IPS-11a (cell line): Measurements from ENCODE around the gene PRDX6.
"Not testable (repeated sequence)": the region's sequence is repeated elsewhere in the genome, so short reads cannot be mapped to it uniquely, and the experiment has no call there.

ENCODE experiments used
- H3K4me3 ChIP-seq: one replicate; pipeline ENCODE4 v1.5.1; 2013; ENCODE audit warnings: low read depth, low read length, control low read depth

PRDX6 gene

GRCh38 chr1:173477286-173478093 lies at the start of gene PRDX6:
Gene PRDX6 (plus strand): TSS chr1:173477335. CDS start chr1:173477398, 63 bp downstream.
- peak within 1 kb of the TSS; percentile 96 for H3K4me3 ChIP-seq

DNA sequence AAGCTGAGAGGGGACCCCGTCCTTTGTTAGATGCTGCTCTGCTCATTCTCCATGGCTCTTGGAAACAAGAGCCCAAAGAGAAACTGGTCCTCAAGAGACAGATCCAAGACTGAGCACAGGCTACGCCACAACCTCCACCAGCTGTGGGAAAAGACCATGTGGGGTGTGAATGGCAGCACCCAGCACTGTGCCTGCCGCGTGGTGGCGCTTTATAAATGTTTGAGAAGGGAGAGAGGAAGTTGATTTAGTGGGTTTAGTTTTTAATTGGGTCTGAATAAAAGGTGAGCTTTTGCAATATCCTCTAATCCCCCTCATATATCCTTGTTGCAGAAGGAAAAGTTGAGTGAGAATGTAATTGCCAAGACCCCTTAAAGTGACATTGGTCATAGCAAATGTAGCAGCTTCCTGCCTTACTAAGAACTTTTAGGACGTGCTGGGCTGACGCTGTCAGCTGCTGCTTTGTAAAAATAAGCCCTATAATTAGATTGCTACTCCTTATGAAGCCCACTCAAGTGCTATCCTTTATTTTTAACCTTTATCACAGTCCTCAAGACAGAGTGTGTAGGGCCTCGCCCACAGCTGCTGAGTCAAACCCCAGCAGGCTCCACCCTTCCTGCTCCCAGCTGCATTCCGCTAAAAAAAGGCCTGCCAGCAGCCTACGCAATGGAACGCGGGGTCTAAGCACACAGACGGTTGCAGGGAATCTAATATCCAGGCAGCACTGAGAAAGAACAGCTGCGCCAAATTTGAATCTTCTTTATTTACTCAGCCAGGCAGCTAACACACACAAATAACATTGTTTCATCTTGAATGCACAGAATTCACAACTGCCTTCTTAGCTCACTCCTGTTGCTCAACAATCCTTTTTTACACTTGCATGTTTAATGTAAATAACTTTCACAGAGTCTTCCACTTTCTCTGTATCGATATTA lies 47.4 kb upstream of the PRDX6 start:
- no peak overlapping the region for H3K4me3 ChIP-seq

GRCh38 chr1:173430677-173431303 lies 46.3 kb upstream of the PRDX6 start:
- H3K4me3 ChIP-seq: no peak overlapping the region

DNA sequence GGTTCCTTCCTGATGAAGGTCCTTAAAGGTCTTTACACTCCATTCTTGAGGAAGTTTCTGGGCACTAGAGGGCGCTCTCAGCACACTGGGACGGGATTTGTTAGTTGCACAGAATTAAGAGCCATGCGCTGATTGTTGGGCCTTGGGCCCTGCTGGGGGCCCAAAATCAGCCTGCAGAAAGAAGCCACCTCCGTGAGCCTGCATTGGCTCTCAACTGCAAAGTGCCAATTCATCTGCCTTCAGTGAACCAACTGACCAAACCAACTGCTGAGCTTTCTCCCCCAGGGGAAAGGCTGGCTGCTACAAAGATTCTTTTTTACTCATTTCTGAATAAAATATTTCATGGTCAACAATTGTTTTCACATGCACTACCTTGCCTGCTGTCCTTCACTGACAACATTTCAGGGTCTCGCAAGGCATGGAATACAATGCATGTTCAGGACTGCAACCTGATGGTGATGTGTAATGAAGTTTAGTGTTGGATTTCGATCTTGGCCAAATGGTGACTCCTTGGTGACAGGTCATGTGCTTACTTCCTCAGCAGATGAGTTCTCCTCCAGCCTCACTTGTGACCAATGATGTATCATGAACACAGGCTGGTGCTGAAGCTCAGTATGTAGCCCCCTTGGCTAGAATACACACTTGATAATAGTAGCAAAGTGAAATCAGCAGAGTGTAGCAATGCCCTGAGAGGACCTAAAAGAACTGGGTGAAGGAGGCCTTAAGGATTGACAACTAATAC lies 45.7 kb upstream of the PRDX6 start:
- H3K4me3 ChIP-seq: no peak overlapping the region

- H3K4me3 ChIP-seq: no peak overlapping the region
Measured at GRCh38 chr1:173432331-173432730, 44.8 kb upstream of the PRDX6 start.

- H3K4me3 ChIP-seq: no peak overlapping the region
Measured at GRCh38 chr1:173433751-173434326, 43.3 kb upstream of the PRDX6 start.

DNA sequence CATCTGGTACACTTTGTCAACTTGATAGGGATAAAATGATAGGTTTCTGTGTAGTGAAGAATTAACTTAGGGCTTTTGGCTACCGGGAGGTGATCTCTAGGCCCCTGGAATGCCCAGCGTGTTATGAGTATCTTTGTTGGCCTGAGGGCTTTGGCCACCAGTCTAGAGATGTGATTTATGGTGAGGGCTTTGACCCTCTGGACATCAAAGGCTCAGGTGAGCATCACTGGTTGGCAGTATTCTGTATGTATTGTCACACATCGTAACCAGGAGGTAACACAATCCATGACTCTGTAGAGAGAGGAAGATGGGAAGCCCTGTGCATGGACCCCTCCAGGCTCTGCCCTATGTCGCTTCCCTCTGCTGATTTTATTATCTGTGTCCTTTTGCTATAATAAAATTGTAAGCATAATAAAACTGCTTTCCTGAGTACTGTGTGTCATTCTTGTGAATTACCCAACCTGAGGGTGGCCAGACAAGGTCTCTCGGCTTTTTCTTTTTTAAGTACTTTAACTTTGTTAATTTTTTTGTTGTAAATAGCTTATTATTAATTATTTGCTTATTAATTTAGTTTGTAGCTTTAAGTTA lies 40.2 kb upstream of the PRDX6 start:
- H3K4me3 ChIP-seq: no peak overlapping the region

- no peak overlapping the region for H3K4me3 ChIP-seq
Measured at GRCh38 chr1:173438675-173439074, 38.5 kb upstream of the PRDX6 start.

GRCh38 chr1:173440430-173440829 lies 36.7 kb upstream of the PRDX6 start:
- H3K4me3 ChIP-seq: no peak overlapping the region

- no peak overlapping the region for H3K4me3 ChIP-seq
Measured at GRCh38 chr1:173444757-173445156, 32.4 kb upstream of the PRDX6 start.

- H3K4me3 ChIP-seq: no peak overlapping the region
Measured at GRCh38 chr1:173445164-173445563, 32.0 kb upstream of the PRDX6 start.

DNA sequence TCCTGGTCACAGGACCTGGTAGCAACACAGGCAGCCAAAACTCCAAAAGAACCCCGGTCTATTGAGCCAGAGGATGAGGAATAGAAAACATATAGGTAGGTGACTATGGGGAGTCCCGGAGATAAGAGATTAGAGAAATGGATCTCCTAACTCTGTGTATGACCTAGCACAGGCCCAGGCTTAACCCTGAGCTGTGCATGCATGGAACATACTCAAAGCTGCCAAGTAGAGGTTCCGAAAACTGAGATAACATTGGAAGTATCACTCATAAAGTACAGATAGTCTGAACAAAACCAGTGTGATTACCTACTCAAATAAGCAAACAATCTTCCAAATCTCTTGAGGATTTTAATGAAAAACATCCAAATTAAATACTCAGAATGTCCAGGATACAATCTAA lies 31.5 kb upstream of the PRDX6 start:
- no peak overlapping the region for H3K4me3 ChIP-seq

DNA sequence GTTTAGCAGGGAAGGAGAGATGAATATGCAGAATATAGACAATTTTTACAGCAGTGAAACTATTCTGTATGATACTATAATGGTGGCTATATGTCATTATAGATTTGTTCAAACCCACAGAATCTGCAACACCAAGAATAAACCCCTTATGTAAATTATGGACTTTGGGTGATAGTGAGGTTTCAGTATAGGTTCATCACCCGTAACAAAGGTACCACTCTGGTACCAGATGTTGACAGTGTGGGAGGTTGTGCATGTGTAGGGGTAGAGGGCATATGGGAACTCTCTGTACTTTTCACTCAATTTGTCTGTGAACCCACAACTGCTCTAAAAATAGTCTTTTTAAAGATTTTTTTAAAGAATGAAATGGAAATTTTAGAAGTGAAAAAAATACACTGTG lies 29.9 kb upstream of the PRDX6 start:
- no peak overlapping the region for H3K4me3 ChIP-seq

- H3K4me3 ChIP-seq: no peak overlapping the region
Measured at GRCh38 chr1:173448945-173449344, 28.2 kb upstream of the PRDX6 start.

DNA sequence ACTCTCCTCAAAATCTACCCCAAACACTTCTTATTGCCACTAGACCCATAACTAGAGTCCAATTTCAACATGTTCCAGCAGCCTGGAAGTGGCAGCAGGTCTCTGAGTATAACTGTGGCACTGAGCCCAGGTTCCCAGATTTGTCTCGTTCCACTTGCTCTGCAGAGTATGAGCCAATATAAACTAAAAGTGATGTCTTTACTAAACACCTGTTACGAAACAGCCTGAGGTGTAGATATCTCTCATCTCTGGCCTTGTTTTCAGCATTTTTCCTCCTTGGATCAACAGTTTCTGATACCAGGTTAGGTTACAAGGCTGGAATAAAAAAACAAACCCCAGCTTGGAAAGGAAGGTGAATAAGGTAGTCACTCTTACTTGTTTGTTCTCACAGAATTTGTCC lies 25.2 kb upstream of the PRDX6 start:
- no peak overlapping the region for H3K4me3 ChIP-seq

DNA sequence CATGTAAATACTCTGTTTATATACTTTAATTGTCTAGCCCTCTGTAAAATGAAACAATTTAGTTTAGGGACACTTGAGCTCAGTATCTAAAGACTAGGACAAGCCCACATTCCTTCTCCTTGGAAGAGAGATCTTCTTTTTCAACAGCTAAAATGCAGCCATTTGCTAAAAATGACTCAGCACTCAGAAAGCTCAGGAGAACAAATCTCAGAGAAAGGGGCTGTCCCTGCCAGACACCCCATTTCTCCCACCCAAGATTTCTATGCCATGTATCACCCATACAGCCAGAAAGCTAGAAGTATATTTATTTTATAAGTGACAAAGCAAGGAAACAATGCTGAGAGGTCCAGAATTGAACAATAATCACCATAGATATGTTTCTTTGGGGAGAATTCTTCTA lies 23.2 kb upstream of the PRDX6 start:
- H3K4me3 ChIP-seq: no peak overlapping the region

- H3K4me3 ChIP-seq: no peak overlapping the region
Measured at GRCh38 chr1:173454966-173455524, 22.1 kb upstream of the PRDX6 start.

DNA sequence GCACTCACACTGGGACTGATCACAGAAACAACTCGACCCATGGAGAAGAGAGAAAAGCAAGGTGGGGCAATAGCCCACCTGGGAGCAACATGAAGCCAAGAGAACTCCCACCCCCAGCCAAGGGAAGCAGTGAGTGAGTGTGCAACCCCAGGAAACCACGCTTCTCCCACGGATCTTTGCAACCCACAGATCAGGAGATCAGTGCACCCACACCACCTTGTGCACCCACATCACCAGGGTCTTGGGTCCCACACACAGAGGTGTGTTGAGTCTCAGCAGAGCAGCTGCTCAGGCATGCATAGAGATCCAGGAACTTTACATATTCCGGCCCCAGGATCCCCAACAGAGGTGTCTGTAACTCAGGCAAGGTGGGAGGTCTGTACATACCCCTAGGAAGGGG lies 17.2 kb upstream of the PRDX6 start:
- no peak overlapping the region for H3K4me3 ChIP-seq

DNA sequence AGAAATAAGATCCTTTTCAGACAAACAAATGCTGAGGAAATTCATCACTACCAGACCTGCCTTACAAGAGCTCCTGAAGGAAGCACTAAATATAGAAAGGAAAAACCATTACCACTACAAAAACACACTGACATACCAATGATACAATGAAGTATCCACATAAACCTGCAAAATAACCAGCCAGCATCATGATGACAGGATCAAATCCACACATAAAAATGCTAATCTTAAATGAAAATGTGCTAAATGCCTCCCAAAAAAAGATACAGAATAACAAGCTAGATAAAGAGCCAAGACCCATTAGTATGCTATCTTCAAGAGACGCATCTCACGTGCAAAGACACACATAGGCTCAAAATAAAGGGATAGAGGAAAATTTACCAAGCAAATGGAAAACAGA lies 14.5 kb upstream of the PRDX6 start:
- not testable (repeated sequence) for H3K4me3 ChIP-seq

DNA sequence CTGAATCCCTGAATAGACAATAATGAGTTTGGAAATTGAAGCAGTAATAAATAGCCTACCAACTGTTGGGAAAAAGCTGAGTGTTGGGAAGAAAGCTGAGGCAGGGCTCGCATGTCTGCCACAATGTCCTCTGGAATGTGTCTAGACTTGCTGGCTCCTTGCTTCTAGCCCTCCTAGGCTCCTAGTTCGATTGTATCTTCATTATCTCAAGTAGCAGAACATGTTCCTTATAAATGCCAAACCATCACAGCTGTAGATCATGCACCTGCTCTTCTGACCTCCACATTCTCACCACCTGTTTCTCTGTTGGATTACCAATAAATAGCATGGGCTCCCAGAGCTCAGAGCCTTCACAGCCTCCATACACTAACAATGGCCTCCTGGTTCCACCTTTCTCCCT lies 12.9 kb upstream of the PRDX6 start:
- not testable (repeated sequence) for H3K4me3 ChIP-seq
